Measurements from ENCODE around the gene PLTP. TPM values are rescaled to one million over a fixed set of nuclear protein-coding genes. Genes with fewer than 3 reads are reported as not detected.
"Not testable (repeated sequence)": the region's sequence is repeated elsewhere in the genome, so short reads cannot be mapped to it uniquely, and the experiment has no call there.

Gene PLTP
- total RNA-seq, 2 experiments from 2014 or later: 2.2 to 2.9 TPM

- H3K27me3 Mint-ChIP-seq: no peaks in the 10 kb centered on the region
- ATAC-seq (ENCODE audit: low read depth) (no peak), DNase-seq (no peak)
- peak overlapping the region; percentile 11 for H3K27ac Mint-ChIP-seq
- no peaks in the 10 kb centered on the region for H3K9me3 Mint-ChIP-seq
- POLR2A ChIA-PET: interaction anchor here (1.0 to 2.6 kb wide), 6 partner anchors 8 to 91 kb away, joined by 3 to 30 read pairs (median 4); partner anchors contain the start of genes CTSA, DNTTIP1, NEURL2 and PCIF1
- peak overlapping the region; percentile 41 for H3K4me3 Mint-ChIP-seq
- peaks cover 41% of the 10 kb centered on the region for H3K4me1 Mint-ChIP-seq
- H3K36me3 Mint-ChIP-seq: peaks cover 21% of the 10 kb centered on the region
Measured at GRCh38 chr20:45882469-45883099, 29.4 kb downstream of the PLTP start.

DNA sequence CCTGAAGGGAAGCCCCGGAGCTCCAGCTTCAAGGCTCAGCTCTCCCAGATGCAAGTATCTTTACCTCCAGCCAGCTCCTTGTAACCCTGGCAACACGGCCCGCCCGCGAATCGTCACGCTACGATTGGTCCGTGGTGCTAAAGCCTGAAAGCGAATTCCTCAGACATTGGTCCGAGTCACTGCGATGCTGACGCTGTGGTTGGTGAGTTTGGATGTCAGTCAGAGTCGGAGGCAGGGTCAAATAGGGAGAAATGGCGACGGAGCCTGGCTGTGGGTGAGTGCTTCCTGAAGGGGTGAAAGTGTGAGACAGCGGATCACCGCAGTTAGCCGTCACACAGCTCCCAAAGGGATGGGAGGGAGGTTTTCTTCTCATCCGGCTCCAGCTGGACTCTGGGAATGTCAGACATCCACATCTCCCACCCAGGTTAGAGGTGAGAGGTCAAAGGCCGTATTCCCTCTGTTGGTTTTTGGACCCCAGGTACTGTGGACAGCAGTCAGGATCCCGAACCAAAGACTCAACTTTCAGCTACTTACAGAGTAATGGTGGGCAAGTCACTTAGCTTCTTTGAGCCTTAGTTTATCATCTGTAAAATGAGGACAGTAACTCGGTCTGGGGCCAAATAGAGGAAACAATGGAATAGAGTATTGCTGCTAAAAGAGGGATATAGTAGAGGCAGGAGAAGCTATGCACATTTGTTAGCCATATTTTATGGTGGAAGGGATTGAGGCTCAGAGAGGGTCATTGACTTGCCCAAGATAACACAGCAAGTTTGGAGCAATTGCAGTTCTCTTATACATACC lies 30.8 kb downstream of the PLTP start, which contains the start of gene ZSWIM1:
Gene ZSWIM1 (plus strand): TSS at position 240 of the 801 bp plus-strand sequence. CDS start 1,366 bp downstream, outside the sequence.
- Mint-ChIP-seq H3K27ac (peak within 1 kb of the TSS; percentile 85), H3K4me3 (peak within 1 kb of the TSS; percentile 87), H3K4me1 (peaks cover 40% of the 10 kb centered on the region), H3K9me3 (no peaks in the 10 kb centered on the region), H3K27me3 (no peaks in the 10 kb centered on the region), H3K36me3 (peaks cover 21% of the 10 kb centered on the region)
- DNase-seq: peak; percentile 97
- POLR2A ChIA-PET: interaction anchor here (0.6 to 2.6 kb wide), 12 partner anchors 9 to 90 kb away, joined by 3 to 30 read pairs (median 5); partner anchors contain the start of genes ACOT8, CTSA, DNTTIP1 and NEURL2
- peak; percentile 99 for ATAC-seq (ENCODE audit: low read depth)

- H3K4me1 Mint-ChIP-seq: peaks cover 19% of the 10 kb centered on the region
- POLR2A ChIA-PET: no interaction called here
- no peak overlapping the region for H3K4me3 Mint-ChIP-seq
Measured at GRCh38 chr20:45878076-45878761, 33.7 kb downstream of the PLTP start.

DNA sequence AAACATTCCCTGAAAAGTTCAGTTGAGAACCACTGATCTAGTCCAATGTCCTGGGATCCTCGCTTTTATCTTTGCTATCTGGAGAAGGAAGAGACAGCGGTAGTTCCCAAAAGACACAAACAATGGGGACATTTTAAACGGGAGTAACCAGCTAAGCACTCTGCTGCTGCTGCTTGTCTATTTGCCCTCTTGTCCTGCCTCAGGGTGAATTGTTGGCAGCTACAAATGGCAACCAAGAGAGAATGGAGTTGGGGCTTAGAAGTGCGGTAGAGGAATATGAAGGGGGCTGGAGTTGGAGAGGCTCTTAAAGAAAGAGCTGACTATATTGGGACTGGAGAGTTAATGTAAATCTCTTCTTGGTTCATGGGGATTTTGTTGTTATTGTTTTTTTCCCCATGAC lies 37.4 kb downstream of the PLTP start:
- Mint-ChIP-seq H3K9me3 (no peaks in the 10 kb centered on the region), H3K36me3 (peaks cover 2% of the 10 kb centered on the region), H3K4me3 (no peak overlapping the region), H3K27me3 (no peaks in the 10 kb centered on the region), H3K4me1 (no peaks in the 10 kb centered on the region), H3K27ac (no peak overlapping the region)
- ATAC-seq (ENCODE audit: low read depth) (no peak), DNase-seq (no peak)
- POLR2A ChIA-PET: interaction anchor here (0.7 to 1.4 kb wide), 2 partner anchors 24 to 46 kb away, joined by 3 to 8 read pairs; no protein-coding TSS in a partner anchor

More at GRCh38 chr20:45878076-45878761, 33.7 kb downstream of the PLTP start:
- no peaks in the 10 kb centered on the region for H3K27me3 Mint-ChIP-seq
- DNase-seq (no peak), ATAC-seq (ENCODE audit: low read depth) (no peak)
- no peaks in the 10 kb centered on the region for H3K9me3 Mint-ChIP-seq
- H3K27ac Mint-ChIP-seq: no peak overlapping the region
- H3K36me3 Mint-ChIP-seq: peaks cover 14% of the 10 kb centered on the region

DNA sequence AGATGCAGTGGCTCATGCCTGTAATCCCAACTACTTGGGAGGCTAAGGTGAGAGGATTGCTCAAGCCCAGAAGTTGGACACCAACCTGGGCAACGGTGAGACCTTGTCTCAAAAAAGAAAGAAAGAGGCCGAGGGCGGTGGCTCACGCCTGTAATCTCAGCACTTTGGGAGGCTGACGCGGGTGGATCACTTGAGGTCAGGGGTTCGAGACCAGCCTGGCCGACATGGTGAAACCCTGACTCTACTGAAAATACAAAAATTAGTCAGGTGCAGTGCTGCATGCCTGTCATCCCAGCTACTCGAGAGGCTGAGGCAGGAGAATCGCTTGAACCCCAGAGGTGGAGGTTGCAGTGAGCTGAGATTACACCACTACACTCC lies 37.9 kb downstream of the PLTP start:
- H3K27ac Mint-ChIP-seq: not testable (repeated sequence)

DNA sequence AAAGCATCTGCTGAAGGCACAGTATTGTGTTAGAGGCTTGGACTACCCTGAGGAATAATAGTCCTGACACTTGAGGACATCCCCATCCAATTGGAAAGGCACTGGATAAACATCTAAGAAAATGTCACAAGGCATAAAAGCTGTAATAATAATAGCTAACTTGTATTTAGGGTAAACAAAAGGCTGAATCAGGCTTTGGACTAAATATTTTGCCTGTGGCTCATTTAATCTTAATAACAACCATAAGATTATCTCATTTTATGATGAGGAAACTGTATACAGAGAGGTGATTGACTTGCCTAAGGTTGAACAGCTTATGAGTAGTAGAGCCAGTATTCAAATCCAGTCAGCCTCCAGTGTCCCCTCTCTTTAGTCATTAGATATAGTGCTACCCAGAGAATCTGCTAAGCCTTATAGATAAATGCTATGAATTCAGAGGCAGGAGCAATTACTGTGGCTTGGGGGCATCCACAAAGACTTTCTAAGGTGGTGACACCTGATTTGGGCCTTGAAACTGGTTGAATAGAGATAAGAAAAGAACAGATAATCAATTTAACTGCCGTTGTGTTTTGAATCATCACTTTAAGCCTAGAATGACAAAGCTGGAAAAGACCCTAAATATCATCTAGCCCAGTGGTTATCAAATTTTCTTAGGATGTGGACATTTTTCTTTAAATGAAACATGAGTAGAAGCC lies 38.4 kb downstream of the PLTP start:
- Mint-ChIP-seq H3K9me3 (no peaks in the 10 kb centered on the region), H3K36me3 (peaks cover 2% of the 10 kb centered on the region), H3K27ac (no peak overlapping the region), H3K4me3 (no peak overlapping the region), H3K4me1 (no peaks in the 10 kb centered on the region), H3K27me3 (no peaks in the 10 kb centered on the region)
- POLR2A ChIA-PET: no interaction called here
- DNase-seq (no peak), ATAC-seq (ENCODE audit: low read depth) (no peak)

More for the DNA sequence above, 37.9 kb downstream of the PLTP start:
- H3K9me3 Mint-ChIP-seq; H3K4me1 Mint-ChIP-seq; H3K27me3 Mint-ChIP-seq; ATAC-seq (ENCODE audit: low read depth); H3K4me3 Mint-ChIP-seq; DNase-seq; H3K36me3 Mint-ChIP-seq: not testable (repeated sequence)
- POLR2A ChIA-PET: interaction anchor here (0.7 to 1.4 kb wide), 2 partner anchors 24 to 46 kb away, joined by 3 to 8 read pairs; no protein-coding TSS in a partner anchor

DNA sequence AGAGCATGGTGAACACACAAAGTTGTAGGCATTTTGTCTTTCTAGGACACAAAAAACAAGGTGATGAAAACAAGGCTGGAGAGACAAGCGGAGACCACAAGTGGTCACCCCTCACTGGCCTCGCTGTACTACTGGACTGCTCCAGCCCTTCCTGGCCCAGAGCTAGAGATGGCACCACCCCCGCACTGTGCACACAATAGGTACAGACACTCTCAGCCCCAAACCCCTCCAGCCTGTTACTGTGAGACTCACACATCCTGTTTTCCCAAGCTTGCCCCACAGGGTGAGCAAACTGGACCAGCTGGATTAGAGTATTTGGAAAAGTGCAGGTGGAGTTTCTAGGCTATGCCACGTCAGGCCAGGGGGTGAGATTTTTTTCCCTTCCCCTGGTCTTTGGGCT lies 39.3 kb downstream of the PLTP start:
- Mint-ChIP-seq H3K4me1 (no peaks in the 10 kb centered on the region), H3K27me3 (no peaks in the 10 kb centered on the region), H3K27ac (no peak overlapping the region), H3K36me3 (peaks cover 2% of the 10 kb centered on the region), H3K9me3 (no peaks in the 10 kb centered on the region), H3K4me3 (no peak overlapping the region)
- no peak for ATAC-seq (ENCODE audit: low read depth)
- POLR2A ChIA-PET: interaction anchor here (0.6 to 0.7 kb wide), 2 partner anchors 8 to 14 kb away, joined by 3 read pairs; partner anchors contain the start of gene ZSWIM1
- no peak for DNase-seq

DNA sequence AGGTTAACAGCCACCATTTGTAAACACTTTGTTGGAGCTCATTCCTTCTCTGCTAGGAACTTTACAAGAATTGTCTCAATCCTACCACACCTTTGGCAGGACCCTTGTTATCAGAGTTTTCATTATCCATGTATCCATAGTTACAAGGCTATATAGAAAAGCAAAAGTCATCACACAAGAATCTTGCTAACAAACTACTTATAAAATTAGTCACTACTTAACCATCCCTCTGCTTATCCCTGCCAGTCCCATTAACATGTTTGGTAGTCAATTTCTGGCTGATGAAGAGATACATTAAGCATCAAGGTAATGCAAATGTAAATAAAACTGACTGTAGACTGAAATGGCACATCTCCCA lies 44.2 kb downstream of the PLTP start:
- ATAC-seq (ENCODE audit: low read depth): no peak
- POLR2A ChIA-PET: interaction anchor here (0.8 kb wide), 1 partner anchor 10 kb away, joined by 4 read pairs; no protein-coding TSS in a partner anchor
- DNase-seq: no peak
- no peaks in the 10 kb centered on the region for H3K27me3 Mint-ChIP-seq
- H3K4me3 Mint-ChIP-seq: no peak overlapping the region
- no peaks in the 10 kb centered on the region for H3K9me3 Mint-ChIP-seq
- H3K4me1 Mint-ChIP-seq: no peaks in the 10 kb centered on the region
- H3K27ac Mint-ChIP-seq: no peak overlapping the region
- peaks cover 2% of the 10 kb centered on the region for H3K36me3 Mint-ChIP-seq

- Mint-ChIP-seq H3K4me3 (no peak overlapping the region), H3K36me3 (peaks cover under 1% of the 10 kb centered on the region), H3K4me1 (no peaks in the 10 kb centered on the region), H3K27ac (no peak overlapping the region), H3K27me3 (no peaks in the 10 kb centered on the region), H3K9me3 (no peaks in the 10 kb centered on the region)
- DNase-seq (no peak), ATAC-seq (ENCODE audit: low read depth) (no peak)
- POLR2A ChIA-PET: interaction anchor here (1.0 kb wide), 2 partner anchors 9 to 11 kb away, joined by 3 read pairs; no protein-coding TSS in a partner anchor
Measured at GRCh38 chr20:45867136-45867818, 44.7 kb downstream of the PLTP start.

GRCh38 chr20:45866454-45866853 lies 45.5 kb downstream of the PLTP start:
- DNase-seq (no peak), ATAC-seq (ENCODE audit: low read depth) (no peak)
- Mint-ChIP-seq H3K36me3 (no peaks in the 10 kb centered on the region), H3K27me3 (no peaks in the 10 kb centered on the region), H3K4me1 (no peaks in the 10 kb centered on the region), H3K4me3 (no peak overlapping the region), H3K9me3 (no peaks in the 10 kb centered on the region), H3K27ac (no peak overlapping the region)
- POLR2A ChIA-PET: interaction anchor here (1.0 kb wide), 2 partner anchors 8 to 10 kb away, joined by 3 read pairs; no protein-coding TSS in a partner anchor

GRCh38 chr20:45863543-45864470 lies 48.1 kb downstream of the PLTP start:
- Mint-ChIP-seq H3K27ac (no peak overlapping the region), H3K9me3 (no peaks in the 10 kb centered on the region), H3K27me3 (no peaks in the 10 kb centered on the region), H3K36me3 (peaks cover 7% of the 10 kb centered on the region), H3K4me3 (no peak overlapping the region), H3K4me1 (peaks cover 7% of the 10 kb centered on the region)
- ATAC-seq (ENCODE audit: low read depth) (no peak), DNase-seq (no peak)
- POLR2A ChIA-PET: no interaction called here

Measured in activated naive CD8-positive, alpha-beta T cell treated with anti-CD3 and anti-CD28 coated beads, Interleukin-2, amount 10 ng/mL, durations not matched to agents 7 days and 5 days (primary cell).